Chondrocyte (in vitro differentiated cells): ENCODE measurements around the gene MEOX1. TPM values are rescaled to one million over a fixed set of nuclear protein-coding genes. Genes with fewer than 3 reads are reported as not detected.
A peak's percentile ranks its signal among the peaks of the same experiment; 100 is the strongest.

Source experiments
- DNase-seq: peaks from one replicate; pipeline ENCODE4 v3.0.0; 2021; ENCODE audit warnings: mixed read lengths, low spot score
- H3K27ac Mint-ChIP-seq: one replicate; pipeline ENCODE4 v1.8.0; 2021; ENCODE audit warnings: mild to moderate bottlenecking, moderate library complexity, mixed read lengths; ENCODE audit not compliant: unreplicated experiment
- H3K27me3 Mint-ChIP-seq: 2 replicates; pipeline ENCODE4 v1.8.0; 2021; ENCODE audit warnings: low read depth, mixed read lengths
- H3K36me3 Mint-ChIP-seq: 2 replicates; pipeline ENCODE4 v1.8.0; 2021; ENCODE audit warnings: low read depth, mixed read lengths
- H3K4me1 Mint-ChIP-seq: 2 replicates; pipeline ENCODE4 v1.8.0; 2021; ENCODE audit warnings: low read depth, mild to moderate bottlenecking, mixed read lengths
- H3K4me3 Mint-ChIP-seq: one replicate; pipeline ENCODE4 v1.8.0; 2021; ENCODE audit warnings: mild to moderate bottlenecking, moderate library complexity, mixed read lengths; ENCODE audit not compliant: unreplicated experiment
- H3K9me3 Mint-ChIP-seq: 2 replicates; pipeline ENCODE4 v1.8.0; 2021; ENCODE audit warnings: low read depth, mixed read lengths
- CTCF ChIP-seq: fragments of 200-600 bp; sonication (generic); IDR thresholded peaks from 2 replicates; pipeline ENCODE4 v1.5.0; 2021; ENCODE audit warnings: antibody characterized with exemption, mild to moderate bottlenecking, moderate library complexity
- total RNA-seq: library from RNA; stranded (reverse); gene quantifications from 3 replicates; pipeline ENCODE4 v1.2.1, GENCODE V29; 2021

MEOX1 gene
- total RNA-seq, 1 donor from 2014 or later, result 0.07 TPM

- DNase-seq, result no peak
- Mint-ChIP-seq H3K9me3 (no peaks in the 10 kb centered on the region), H3K27ac (peak overlapping the region; percentile 2), H3K4me3 (no peak overlapping the region), H3K27me3 (no peaks in the 10 kb centered on the region), H3K36me3 (no peaks in the 10 kb centered on the region), H3K4me1 (peaks cover 42% of the 10 kb centered on the region)
- TF ChIP-seq CTCF, result no peak
Observed at GRCh38 chr17:43697937-43698336, 36.2 kb upstream of the MEOX1 start.

GRCh38 chr17:43696891-43697290 lies 35.2 kb upstream of the MEOX1 start:
- no peaks in the 10 kb centered on the region for H3K27me3 Mint-ChIP-seq
- no peaks in the 10 kb centered on the region for H3K9me3 Mint-ChIP-seq
- H3K4me3 Mint-ChIP-seq, result no peak overlapping the region
- no peaks in the 10 kb centered on the region for H3K36me3 Mint-ChIP-seq
- no peak overlapping the region for H3K27ac Mint-ChIP-seq
- H3K4me1 Mint-ChIP-seq, result peaks cover 42% of the 10 kb centered on the region
- no peak for DNase-seq
- TF ChIP-seq CTCF, result no peak

GRCh38 chr17:43695970-43696865 lies 34.5 kb upstream of the MEOX1 start:
- H3K27ac Mint-ChIP-seq, result peak overlapping the region; percentile 81

GRCh38 chr17:43694081-43694870 lies 32.6 kb upstream of the MEOX1 start:
- H3K36me3 Mint-ChIP-seq, result no peaks in the 10 kb centered on the region
- H3K9me3 Mint-ChIP-seq, result no peaks in the 10 kb centered on the region
- H3K4me3 Mint-ChIP-seq, result no peak overlapping the region
- peak; percentile 98 for TF ChIP-seq CTCF
- peaks cover 35% of the 10 kb centered on the region for H3K4me1 Mint-ChIP-seq
- H3K27ac Mint-ChIP-seq, result no peak overlapping the region
- H3K27me3 Mint-ChIP-seq, result no peaks in the 10 kb centered on the region
- no peak for DNase-seq

More at GRCh38 chr17:43695970-43696865, 34.5 kb upstream of the MEOX1 start:
- no peaks in the 10 kb centered on the region for H3K36me3 Mint-ChIP-seq
- H3K4me1 Mint-ChIP-seq, result peaks cover 46% of the 10 kb centered on the region
- peak; percentile 60 for TF ChIP-seq CTCF
- peak overlapping the region; percentile 50 for H3K4me3 Mint-ChIP-seq
- no peaks in the 10 kb centered on the region for H3K9me3 Mint-ChIP-seq
- no peaks in the 10 kb centered on the region for H3K27me3 Mint-ChIP-seq
- DNase-seq, result no peak

- peaks cover 23% of the 10 kb centered on the region for H3K4me1 Mint-ChIP-seq
- TF ChIP-seq CTCF, result no peak
- DNase-seq, result no peak
- H3K36me3 Mint-ChIP-seq, result no peaks in the 10 kb centered on the region
- H3K27ac Mint-ChIP-seq, result no peak overlapping the region
- peaks cover 4% of the 10 kb centered on the region for H3K27me3 Mint-ChIP-seq
- no peak overlapping the region for H3K4me3 Mint-ChIP-seq
- H3K9me3 Mint-ChIP-seq, result no peaks in the 10 kb centered on the region
Observed at GRCh38 chr17:43691317-43691693, 29.6 kb upstream of the MEOX1 start.
